ENCODE results near the gene UVSSA.
"Not testable (repeated sequence)": the region's sequence is repeated elsewhere in the genome, so short reads cannot be mapped to it uniquely, and the experiment has no call there.

UVSSA gene

DNA sequence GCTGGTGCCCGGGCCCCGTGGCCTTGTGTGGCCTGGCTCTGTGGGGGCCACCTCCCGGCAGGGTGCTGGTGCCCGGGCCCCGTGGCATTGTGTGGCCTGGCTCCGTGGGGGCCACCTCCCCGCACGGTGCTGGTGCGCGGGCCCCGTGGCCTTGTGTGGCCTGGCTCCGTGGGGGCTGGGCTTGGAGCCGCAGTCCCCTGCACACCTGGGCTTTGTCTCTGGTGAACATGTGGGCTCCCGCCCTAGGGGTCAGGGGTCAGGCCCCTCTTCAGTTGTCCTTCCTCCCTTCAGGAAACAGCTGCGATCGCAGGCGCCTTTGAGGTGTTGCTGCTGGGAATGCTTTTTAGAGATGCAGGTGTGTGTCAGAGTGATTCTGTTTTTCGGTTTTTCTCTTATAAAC lies 17.2 kb downstream of the UVSSA start:
- DNase-seq (ENCODE audit: low read depth in 2 of 2) = no peak

DNA sequence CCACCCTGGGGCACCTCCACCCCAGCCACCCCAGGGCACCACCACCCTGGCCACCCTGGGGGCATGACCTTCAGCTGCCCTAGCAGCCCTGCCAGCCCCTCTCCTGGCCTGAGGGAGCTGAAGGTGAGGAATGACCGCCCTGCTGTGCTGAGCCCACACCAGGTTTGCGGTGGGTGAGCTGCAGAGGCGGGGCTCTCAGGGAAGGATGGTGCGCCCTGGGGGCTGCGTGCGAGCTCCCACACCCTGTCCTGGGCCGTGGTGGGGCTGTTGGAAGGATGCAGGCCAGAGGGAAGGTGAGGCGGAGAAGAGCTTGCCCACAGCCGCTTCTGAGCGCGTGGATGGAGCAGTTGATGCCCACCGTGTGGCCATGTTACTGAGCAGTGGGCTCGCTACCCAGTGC lies 17.7 kb downstream of the UVSSA start:
- DNase-seq (ENCODE audit: low read depth in 2 of 2) = no peak

GRCh38 chr4:1365271-1366178 lies 18.5 kb downstream of the UVSSA start:
- no peak for DNase-seq (ENCODE audit: low read depth in 2 of 2)

DNA sequence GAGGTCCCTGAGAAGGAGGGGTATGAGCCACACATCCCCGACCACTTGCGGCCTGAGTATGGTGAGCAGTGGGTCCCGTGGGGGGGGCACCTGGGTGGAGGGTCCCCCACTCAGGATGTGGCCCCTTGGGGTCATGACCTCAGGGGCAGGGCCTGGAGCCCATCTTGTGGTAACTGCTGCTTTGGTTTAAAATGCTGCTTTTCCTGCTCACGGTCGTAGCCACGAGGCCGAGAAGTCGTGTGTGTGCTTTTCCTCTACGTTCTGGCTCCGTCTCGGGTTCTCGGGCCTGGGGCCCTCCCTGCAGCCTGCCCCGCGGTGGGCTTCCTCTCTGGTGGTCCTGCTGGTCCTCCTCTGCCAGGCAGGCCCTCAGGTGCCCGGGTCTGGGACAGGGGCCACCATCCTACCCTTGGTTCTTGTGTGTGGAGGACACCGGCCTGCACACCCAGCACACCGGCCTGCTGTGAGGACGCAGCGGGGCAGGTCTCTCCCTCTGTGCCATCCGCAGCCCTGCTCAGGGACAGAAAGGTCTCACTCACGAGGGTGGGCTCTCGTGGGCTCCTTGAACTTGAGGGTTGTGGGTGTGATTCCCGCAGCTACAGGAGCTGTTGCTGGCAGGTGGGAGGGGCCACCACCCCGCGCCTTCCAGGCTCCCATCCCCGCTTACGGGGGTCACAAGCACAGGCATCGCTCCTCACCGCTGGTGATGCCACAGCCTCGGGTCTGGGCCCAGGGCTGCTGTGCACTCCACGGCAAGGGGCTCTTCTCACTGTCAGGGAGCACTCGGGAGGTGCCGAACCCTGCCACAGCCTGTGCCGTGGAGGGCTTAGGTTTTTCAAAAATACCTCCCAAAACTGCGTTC lies 19.6 kb downstream of the UVSSA start:
- DNase-seq (ENCODE audit: low read depth in 2 of 2) = no peak

GRCh38 chr4:1367230-1367935 lies 20.4 kb downstream of the UVSSA start:
- DNase-seq (ENCODE audit: low read depth in 2 of 2) = no peak

- no peak for DNase-seq (ENCODE audit: low read depth in 2 of 2)
Measured at GRCh38 chr4:1367936-1368289, 20.9 kb downstream of the UVSSA start.

DNA sequence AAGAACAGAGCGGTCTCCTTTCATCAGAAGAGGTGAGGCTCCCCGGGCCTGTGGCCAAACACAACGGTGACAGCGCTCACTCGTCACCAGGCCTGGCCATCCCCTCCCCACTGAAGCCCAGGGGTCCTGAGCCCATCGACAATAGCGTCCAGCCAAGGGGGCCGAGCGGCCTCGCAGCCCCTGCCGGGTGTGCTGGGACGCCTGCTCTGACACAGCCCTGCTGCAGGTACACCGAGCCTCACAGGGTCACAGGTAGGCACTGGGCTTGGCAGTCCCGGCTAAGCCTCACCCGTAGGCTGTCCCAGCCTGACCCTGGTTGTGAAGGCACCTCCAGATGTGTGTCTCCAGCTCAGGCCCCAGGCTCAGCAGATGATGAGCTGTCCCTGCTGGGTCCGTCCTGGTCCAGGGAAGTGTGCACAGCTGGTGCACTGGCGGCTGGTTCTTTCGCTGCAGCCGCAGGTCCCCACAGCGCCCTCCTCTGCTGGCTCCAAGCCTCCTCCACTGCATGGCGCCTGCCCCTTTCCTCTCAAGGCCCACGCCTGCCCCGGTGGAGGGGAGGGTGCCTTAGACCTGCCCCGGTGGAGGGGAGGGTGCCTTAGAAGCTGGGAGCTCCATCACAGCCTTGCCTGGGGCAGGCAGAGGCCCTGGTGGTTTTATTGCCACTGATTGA lies 21.5 kb downstream of the UVSSA start:
- no peak for DNase-seq (ENCODE audit: low read depth in 2 of 2)

DNA sequence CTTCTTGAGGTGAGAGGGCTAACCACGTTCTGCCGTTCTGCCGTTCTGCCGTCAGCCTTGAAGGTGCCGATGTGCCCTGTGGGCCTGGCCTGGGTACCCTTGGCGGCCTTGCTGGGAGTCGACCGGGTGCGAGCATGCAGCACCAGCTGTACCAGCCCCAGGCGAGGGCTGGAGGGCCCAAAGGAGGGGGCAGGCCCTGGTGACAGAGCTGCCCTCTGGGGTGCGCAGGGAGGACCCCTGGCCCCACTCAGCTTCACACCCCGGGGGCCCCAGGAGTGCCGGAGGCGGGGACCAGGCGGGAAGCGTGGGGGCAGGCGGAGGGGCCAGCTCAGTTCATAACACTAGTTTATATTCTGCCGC lies 22.1 kb downstream of the UVSSA start:
- DNase-seq (ENCODE audit: low read depth in 2 of 2) = no peak

- DNase-seq (ENCODE audit: low read depth in 2 of 2) = no peak
Measured at GRCh38 chr4:1369479-1370079, 22.6 kb downstream of the UVSSA start.

GRCh38 chr4:1370321-1371124 lies 23.5 kb downstream of the UVSSA start:
- no peak for DNase-seq (ENCODE audit: low read depth in 2 of 2)

DNA sequence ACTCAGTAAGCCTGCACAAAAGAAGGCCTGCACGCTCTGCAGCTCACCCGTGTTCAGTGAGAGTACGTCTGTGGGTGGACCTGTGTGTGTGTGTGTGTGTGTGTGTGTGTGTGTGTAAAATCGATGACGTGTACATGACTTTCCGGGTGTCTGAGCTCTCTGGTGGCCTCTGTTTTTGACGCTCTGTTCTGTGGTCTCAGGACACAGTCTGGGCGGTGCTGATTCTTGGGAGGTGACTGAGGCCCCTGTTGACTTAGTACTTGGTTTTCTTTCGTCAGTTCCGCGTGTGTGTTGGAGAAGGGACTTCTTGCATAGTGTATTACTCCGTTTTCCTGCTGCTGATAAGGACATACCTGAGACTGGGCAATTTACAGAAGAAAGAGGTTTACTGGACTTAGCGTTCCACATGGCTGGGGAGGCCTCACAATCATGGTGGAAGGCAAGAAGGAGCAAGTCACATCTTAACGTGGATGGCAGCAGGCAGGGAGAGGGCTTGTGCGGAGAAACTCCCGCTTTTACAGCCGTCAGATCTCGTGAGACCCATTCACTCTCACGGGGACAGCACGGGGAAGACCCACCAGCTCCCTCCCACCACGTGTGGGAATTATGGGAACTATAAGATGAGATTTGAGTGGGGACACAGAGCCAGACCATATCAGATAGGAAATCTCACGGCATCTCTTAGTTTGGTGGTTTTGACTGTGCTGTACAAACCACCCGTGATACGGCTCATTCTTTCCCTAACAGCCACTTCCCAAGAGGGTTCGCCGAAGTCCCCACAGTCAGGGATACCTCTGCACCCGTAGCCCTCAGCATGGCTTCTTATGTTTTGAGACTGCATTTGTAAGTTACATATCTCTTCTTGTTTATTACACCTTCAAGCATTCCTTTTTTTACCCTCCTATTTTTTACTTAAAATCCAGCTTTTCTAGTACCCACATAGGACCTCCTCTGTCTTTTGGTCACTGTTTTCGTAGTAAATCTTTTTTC lies 24.5 kb downstream of the UVSSA start:
- DNase-seq (ENCODE audit: low read depth in 2 of 2) = no peak

DNA sequence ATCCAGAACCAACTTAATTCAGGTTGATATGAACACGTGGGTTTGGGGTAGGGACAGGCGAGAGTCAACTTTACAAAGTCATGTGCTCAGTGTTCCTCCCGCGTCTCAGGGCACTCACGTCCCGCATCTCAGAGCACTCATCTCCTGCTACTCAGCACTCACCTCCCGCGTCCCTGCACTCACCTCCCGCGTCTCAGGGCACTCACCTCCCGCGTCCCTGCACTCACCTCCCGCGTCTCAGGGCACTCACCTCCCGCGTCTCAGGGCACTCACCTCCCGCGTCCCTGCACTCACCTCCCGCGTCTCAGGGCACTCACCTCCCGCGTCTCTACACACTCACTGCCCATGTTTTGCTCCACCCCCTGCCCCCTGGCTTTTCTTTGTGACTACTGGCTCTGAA lies 25.6 kb downstream of the UVSSA start:
- not testable (repeated sequence) for DNase-seq (ENCODE audit: low read depth in 2 of 2)

GRCh38 chr4:1373892-1374705 lies 27.1 kb downstream of the UVSSA start:
- no peak for DNase-seq (ENCODE audit: low read depth in 2 of 2)

DNA sequence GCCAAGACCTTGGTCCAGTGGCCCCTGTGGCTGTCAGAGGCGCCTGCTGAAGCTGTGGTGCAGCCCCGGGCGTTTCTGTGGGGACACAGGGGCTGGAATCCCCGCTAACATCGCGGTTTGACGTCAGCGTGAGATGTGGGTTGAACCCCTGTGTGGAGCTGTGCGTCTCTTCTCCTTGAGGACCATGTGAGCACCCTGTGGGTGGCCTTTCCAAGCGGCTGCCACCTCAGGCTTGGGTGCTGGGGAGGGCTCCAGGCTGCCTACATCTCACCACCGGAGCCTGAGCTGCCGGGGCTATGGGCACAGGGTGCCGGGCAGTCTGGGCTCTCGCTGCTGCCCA lies 27.7 kb downstream of the UVSSA start:
- DNase-seq (ENCODE audit: low read depth in 2 of 2) = no peak

GRCh38 chr4:1375051-1375721 lies 28.2 kb downstream of the UVSSA start:
- DNase-seq (ENCODE audit: low read depth in 2 of 2) = no peak

DNA sequence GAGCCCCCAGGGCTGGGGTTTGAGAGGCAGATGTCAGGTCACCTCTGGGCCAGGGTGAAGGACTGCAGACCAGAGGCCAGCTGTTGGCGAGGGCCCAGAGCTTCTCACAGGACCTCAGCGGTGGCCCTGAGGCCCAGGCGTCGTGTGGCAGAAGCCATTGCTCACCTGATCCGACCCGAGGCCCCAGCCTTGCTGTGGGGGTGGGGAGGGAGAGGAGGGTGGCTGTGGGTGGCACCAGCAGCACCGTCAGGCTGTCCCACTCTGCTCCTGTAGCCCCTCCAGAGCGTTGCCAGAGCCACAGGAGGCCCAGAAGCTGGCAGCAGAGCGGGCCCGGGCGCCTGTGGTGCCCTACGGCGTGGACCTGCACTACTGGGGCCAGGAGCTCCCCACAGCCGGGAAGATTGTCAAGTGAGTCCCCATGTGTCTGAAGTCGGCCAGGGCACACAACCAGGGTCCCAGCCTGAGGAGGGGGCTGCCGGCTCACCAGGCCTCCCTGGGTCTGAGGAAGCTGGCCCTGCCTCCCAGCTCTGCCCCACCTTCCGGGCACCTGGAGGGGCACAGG lies 28.8 kb downstream of the UVSSA start:
- DNase-seq (ENCODE audit: low read depth in 2 of 2) = no peak

DNA sequence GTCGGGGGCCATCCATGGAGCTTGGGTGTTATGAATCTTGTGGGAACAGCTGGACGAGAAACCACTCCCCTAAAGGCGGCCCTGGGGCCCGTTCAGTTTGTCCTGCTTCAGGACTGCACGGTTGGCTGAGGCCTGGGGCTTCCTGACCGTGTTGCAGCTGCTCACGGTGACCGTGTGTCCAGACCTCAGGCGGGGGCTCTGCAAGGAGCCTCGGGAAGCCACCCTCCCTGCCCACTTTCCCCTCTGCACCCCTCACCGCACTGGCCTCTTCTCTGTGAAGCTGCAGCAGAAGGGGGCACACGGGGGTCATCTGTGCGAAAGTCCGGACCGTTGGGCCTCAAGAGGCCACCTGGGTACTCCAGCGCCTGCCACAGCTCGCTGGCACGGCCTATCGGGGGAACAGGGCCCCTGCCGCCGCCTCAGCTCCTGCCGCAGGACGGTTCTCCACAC lies 29.4 kb downstream of the UVSSA start:
- no peak for DNase-seq (ENCODE audit: low read depth in 2 of 2)
